GM19023 (cell line): Measurements from ENCODE around the gene CA11.
"Not testable (repeated sequence)": the region's sequence is repeated elsewhere in the genome, so short reads cannot be mapped to it uniquely, and the experiment has no call there.

Experiments
- ATAC-seq: cut with Tn5 transposase; IDR thresholded peaks from one replicate; pipeline ENCODE4 v1.9.1; 2021; ENCODE audit warnings: mild to moderate bottlenecking, moderate library complexity; ENCODE audit not compliant: unreplicated experiment

CA11 gene

GRCh38 chr19:48642862-48643261, 3.1 kb downstream of the CA11 start:
- no peak for ATAC-seq

DNA sequence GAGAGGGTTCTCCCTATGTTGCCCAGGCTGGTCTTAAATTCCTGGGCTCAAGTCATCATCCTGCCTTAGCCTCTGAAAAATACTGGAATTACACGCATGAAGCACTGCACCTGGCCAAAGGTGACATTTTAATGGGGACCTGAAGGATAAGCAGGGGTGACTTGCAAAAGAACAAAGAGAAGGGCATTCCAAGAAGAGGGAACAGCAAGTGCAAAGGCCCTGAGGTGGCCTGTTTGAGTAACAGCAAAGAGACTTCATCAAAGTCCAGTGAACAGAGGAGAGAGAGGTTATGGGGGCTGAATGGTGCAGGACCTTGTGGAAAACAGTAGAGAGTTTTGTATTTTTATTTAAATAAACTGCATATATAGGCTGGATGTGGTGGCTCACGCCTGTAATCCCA, 4.1 kb downstream of the CA11 start:
- no peak for ATAC-seq

DNA sequence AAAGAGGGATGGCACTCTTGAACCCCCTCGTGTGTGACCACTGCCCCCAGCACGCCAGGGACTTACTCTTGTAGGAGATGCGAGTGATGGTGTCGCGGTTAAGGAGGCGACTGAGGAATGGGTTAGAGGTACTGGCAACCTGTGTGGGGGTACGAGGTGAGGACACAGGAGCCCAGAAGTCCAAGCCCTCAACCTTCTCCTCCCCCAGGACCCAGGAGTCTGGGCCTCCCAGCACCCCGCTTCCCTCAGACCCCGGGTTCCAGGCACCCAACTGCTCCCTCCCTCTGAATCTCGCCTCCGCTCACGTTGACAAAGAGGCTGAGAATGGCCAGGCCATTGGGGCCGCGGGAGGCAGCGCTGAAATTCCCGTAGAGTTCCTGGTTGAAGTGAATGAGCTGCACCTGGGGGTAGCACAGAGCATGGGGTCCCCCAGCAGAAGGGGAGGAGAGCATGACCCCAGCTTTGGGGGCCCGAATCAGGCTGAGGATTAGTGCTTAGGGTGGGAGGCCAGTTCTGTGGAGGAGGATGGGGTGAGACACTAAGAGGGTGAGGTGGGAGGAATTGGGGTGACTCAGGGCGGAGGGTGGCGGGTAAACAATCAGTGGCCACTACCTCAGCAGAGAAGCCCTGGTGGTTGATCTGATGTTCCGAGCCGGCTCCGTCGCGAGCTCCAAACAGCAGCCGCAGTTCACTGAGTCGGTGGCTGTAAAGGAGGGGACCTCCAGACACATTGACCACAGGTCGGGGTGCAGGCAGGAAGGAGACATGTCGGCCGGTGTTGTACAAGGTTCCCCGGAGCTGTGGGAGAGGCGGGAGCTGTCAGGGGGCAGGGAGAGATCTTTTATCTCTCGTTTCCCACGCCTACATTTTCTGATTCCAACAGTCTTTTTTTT, 6.3 kb downstream of the CA11 start:
- no peak for ATAC-seq

DNA sequence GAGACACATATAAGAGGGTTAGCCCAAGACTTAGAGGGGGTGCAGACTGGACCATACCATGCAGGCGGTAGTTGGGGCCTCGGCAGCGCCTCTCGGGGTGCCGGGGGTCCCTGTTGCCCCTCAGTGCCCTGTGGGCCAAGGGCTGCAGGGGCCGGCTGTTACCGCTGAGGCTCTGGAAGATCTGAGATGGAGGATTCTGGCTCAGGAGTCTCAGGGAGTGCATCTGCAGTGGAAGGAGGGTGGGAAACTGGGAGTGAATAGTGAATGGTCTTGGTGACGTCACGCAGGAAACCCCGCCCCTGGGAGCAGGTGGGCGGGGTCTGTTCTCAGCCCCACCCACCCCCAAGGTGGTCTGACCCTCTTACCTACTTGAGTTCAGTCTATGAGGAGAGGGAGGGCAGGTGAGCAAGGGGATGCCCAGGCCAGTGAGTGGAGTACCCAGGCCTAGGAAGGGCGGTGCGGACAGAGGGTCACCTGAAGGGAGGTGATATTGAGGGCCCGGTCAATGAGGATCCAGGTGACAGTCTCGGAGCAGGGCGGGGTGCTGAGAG, 7.1 kb downstream of the CA11 start:
- no peak for ATAC-seq

DNA sequence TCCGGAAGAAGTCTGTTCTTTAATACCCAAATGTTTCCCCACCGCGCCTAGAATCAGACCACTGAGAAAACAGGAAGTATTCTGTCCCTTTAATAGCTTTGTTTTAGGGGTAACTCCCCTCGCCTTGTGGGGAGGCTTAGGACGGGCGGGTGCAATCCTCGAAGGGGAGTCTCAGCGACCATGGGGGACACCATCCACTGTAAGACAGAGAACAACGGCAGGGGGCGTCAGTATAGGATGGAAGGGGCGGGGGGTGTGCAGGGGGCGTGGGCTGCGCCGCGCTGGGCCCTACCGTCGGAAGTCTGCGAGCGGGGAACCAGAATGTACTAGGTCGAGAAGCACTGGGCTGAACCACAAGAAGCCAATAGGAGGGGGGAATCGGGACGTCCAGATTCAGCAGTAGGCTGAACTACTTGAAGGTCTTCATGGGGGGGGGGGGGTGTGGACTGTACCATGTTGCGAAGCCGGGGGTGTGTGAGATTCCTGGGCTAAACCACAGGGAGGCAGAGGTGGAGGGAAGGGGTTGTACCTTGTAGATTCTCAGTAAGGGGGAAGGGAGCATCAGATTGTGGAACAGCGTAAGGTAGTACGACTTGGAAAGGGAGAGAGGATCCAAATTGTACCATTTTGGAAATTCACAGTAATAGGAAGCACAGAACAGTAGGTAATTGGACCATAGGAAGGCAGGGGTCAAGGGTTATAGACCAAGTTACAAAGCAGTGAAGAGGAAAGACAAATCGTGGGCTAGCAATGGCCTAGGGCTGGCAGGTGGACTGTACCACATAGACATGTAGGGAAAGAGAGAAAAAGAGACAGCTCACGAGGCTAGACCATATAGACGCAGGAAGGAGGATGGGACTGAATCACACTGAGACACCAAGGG, 7.8 kb downstream of the CA11 start:
- ATAC-seq: peak; percentile 4

DNA sequence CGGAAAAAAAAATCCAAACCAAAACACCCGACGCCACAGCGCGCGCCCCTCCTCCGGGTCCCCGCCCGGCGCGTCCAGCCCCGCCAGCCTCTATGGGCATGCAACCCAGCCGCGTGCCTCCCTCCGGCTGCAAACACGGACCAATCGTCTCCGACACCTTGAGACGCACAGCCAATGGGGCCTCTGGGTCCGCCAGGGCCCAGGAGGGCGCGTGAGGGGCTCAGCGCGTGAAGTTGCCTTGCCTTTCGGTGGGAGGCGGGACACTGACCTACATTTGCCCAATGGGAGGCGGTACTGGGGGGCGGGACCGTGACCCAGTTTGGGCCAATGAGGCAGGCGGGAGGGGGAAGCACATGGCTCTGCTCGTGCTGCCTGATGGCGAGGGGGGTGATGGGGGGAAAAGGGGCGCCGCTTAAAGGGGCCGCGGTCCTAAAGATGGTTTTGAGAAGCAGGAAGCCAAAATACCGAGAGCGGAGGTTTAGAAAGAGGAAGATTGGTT, 8.5 kb downstream of the CA11 start:
- ATAC-seq: peak; percentile 70

DNA sequence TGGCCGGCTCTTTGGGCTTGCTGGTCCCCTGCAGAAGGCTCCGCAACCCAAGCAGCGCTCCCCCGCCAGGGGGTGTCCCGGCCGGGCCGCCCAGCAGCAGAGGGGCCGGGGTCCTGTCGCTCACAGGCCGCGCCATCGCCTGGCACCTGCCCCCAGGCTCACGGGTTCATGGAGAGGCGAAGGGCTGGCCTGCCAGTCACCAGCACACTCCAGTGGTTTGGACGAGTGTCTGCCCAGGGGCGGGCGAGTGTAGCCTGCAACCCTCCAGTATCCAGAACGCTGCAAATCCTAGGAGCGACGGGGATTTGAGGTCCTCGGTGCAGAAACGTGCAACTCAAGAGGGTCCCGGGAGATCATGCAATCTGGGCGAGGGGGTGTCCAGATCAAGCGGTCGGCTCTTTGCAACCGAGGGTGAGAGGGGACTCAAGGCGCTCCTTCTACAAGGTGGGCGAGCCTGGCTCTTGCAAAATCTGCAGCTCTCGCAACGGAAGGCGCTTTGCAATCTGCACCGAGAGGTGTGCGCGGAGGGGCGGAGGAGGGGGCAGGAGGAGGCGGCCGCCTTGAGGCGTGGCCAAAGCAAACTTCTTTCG, 9.0 kb downstream of the CA11 start, which contains the start of gene DBP:
Gene DBP, minus strand, starts transcription at position 521 of the 590 bp plus-strand sequence. Its CDS starts 385 bp downstream, at position 136.
- ATAC-seq: no peak

DNA sequence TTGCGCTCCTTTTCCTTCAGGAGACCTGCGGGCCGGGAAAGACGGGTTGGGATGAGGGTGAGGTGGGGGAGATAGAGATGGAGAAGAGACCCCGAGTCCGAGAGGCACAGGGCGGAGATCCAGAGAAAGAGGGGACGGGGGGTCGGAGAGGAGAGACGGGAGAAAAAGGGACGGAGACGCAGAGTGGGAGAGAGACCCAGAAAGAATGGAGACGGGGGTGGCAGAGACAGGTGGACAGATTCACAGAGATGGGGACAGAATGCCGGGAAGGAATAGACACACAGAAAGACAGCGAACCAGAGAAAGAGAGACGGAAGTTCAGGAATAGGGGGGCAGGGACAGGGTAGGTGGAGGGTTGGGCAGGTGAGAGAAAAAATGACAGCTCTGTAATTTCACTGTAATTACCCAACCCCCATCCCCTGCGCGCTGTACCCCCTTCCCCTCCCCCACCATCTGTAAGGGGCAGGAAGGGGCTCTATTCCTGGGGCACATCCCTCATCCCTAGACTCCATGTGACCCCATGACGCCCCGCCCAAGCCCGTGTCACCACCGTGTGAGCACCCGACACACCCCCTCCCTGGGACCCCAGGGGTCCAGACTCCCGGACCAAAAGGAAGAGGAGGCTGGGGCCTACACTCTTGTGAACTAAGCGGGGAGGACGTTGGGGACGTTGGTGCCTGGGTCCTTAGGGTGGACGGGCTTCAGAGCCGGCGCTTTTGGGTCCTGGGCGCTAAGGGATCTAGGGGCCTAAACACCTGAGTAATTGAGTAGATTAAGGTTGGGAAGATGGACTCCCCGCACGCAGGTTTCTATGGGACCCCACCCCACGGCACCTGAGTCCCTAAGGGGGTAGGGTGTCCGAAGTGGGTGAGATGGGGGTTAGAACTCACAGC, 9.8 kb downstream of the CA11 start:
- no peak for ATAC-seq

GRCh38 chr19:48635263-48635965, 10.6 kb downstream of the CA11 start:
- no peak for ATAC-seq

GRCh38 chr19:48634424-48635262, 11.3 kb downstream of the CA11 start:
- ATAC-seq: no peak

DNA sequence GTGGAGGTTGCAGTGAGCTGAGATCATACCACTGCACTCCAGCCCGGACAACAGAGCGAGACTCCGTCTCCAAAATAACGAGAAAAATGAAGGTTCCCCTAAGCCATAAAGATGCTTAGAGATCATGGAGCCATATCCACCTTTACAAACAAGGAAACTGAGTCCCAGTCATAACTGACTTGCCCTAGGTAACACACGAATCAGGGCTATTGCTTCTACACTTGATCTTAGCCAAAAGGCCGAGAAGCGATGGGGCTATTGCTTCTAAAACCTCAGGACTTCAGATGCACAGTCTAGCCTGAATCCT, 12.0 kb downstream of the CA11 start:
- ATAC-seq: no peak

GRCh38 chr19:48633148-48634035, 12.6 kb downstream of the CA11 start:
- ATAC-seq: no peak

GRCh38 chr19:48632692-48633147, 13.3 kb downstream of the CA11 start:
- ATAC-seq: no peak

GRCh38 chr19:48632286-48632685, 13.7 kb downstream of the CA11 start:
- not testable (repeated sequence) for ATAC-seq

- no peak for ATAC-seq
Measured at GRCh38 chr19:48631225-48631624, 14.8 kb downstream of the CA11 start.

DNA sequence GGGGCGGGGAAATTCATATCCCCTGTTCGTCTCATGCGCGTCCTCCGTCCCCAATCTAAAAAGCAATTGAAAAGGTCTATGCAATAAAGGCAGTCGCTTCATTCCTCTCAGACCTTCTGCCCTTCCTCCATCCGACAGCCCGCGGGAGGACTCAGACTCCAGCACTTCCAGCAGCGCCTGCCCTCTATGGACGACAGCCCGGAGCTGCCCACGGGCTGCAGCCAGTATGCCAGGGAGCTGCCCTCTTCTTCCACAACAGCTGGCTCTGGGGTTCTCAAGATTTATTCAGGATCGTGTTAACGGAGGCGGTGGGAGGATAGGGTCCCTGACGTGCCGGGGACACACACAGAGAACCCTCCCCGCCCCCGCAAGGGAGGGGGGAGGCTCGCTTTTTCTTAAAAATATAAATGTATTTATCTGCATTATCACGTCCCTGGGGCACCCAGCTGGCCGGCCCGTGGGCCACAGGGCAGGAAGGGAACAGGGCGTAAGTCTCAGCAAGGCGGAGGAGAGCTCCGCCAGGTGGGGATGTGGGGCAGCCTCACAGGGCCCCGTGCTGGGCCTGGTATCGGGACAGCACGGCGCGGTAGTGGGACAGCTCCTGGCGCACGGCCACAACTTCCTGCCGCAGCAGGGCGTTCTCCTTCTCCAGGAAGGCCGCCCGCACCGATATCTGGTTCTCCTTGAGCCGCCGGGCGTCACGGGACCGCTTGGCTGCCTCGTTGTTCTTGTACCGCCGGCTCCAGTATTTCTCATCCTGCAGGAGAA, 15.5 kb downstream of the CA11 start:
- no peak for ATAC-seq
